Measurements from ENCODE around the gene PIKFYVE.
"Not testable (repeated sequence)": the region's sequence is repeated elsewhere in the genome, so short reads cannot be mapped to it uniquely, and the experiment has no call there.

PIKFYVE gene

GRCh38 chr2:208304695-208305094, 38.6 kb downstream of the PIKFYVE start:
- DNase-seq (ENCODE audit: low spot score), result no peak

GRCh38 chr2:208306291-208306690, 40.2 kb downstream of the PIKFYVE start:
- DNase-seq (ENCODE audit: low spot score), result no peak

- no peak for DNase-seq (ENCODE audit: low spot score)
Measured at GRCh38 chr2:208311321-208311720, 45.3 kb downstream of the PIKFYVE start.

GRCh38 chr2:208311954-208312353, 45.9 kb downstream of the PIKFYVE start:
- DNase-seq (ENCODE audit: low spot score), result no peak

- DNase-seq (ENCODE audit: low spot score), result no peak
Measured at GRCh38 chr2:208315081-208315788, 49.2 kb downstream of the PIKFYVE start.

- DNase-seq (ENCODE audit: low spot score), result no peak
Measured at GRCh38 chr2:208318127-208318526, 52.1 kb downstream of the PIKFYVE start.

GRCh38 chr2:208319391-208319790, 53.3 kb downstream of the PIKFYVE start:
- DNase-seq (ENCODE audit: low spot score), result no peak

GRCh38 chr2:208320686-208321085, 54.6 kb downstream of the PIKFYVE start:
- no peak for DNase-seq (ENCODE audit: low spot score)

GRCh38 chr2:208326016-208326415, 60.0 kb downstream of the PIKFYVE start:
- peak; percentile 19 for DNase-seq (ENCODE audit: low spot score)

GRCh38 chr2:208329485-208329884, 63.4 kb downstream of the PIKFYVE start:
- no peak for DNase-seq (ENCODE audit: low spot score)

GRCh38 chr2:208334230-208334629, 68.2 kb downstream of the PIKFYVE start:
- no peak for DNase-seq (ENCODE audit: low spot score)

- no peak for DNase-seq (ENCODE audit: low spot score)
Measured at GRCh38 chr2:208346756-208347155, 80.7 kb downstream of the PIKFYVE start.

- no peak for DNase-seq (ENCODE audit: low spot score)
Measured at GRCh38 chr2:208350610-208351009, 84.6 kb downstream of the PIKFYVE start.

- DNase-seq (ENCODE audit: low spot score), result no peak
Measured at GRCh38 chr2:208352644-208353567, 86.9 kb downstream of the PIKFYVE start.

- no peak for DNase-seq (ENCODE audit: low spot score)
Measured at GRCh38 chr2:208354964-208355381, 88.9 kb downstream of the PIKFYVE start.

- not testable (repeated sequence) for DNase-seq (ENCODE audit: low spot score)
Measured at GRCh38 chr2:208356420-208356819, 90.4 kb downstream of the PIKFYVE start.

GRCh38 chr2:208356846-208357574, 91.0 kb downstream of the PIKFYVE start:
- DNase-seq (ENCODE audit: low spot score), result no peak

GRCh38 chr2:208358758-208359631, 92.9 kb downstream of the PIKFYVE start:
- DNase-seq (ENCODE audit: low spot score), result no peak

- DNase-seq (ENCODE audit: low spot score), result no peak
Measured at GRCh38 chr2:208359632-208359986, 93.6 kb downstream of the PIKFYVE start.

GRCh38 chr2:208360259-208361076, 94.4 kb downstream of the PIKFYVE start:
- DNase-seq (ENCODE audit: low spot score), result no peak

GRCh38 chr2:208361077-208361441, 95.0 kb downstream of the PIKFYVE start:
- no peak for DNase-seq (ENCODE audit: low spot score)

Data from cerebellar cortex (tissue), 1 donor.